NCI-H2171 (cell line): ENCODE results near the gene MCF2L.

ENCODE experiments used
- DNase-seq: peaks from one replicate; lab custom pipeline; 2025; lab: John Stamatoyannopoulos, UW

Gene MCF2L

DNA sequence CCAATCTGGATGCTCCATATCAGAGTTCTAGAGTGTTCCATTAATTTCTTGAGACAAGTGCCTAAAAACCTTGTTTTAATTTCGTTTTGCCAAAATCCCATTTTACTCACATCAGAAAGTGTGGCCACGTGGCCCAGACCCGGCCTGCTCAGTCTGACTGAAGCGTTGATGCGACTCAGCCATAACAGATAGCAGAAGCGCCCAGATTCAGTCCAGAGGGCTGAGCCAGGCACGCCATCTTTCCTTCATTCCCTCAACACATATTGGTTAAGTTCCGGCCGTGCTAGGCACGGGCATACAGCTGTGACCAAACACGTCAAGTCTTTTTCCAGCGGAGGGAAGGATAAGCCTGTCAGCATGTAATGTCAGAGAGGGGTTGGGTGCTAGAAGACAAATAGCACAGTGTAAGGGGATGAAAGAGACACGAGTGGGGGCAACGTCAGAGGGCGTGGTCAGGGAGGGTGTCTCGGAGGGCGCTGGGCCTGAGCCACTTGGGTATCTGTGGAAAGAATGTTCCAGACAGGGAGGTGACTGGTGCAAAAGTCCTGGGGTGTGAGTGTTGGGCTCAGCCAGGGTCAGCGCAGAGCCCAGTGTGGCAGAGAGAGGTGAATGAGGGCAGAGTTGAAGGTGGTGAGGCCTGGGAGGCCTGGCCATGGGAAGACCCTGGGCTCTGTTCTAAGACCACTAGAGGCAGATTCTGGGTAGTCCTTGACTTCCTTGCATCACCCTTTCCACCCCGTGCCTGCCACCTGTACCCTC, 156.7 kb downstream of the MCF2L start:
- DNase-seq = no peak

DNA sequence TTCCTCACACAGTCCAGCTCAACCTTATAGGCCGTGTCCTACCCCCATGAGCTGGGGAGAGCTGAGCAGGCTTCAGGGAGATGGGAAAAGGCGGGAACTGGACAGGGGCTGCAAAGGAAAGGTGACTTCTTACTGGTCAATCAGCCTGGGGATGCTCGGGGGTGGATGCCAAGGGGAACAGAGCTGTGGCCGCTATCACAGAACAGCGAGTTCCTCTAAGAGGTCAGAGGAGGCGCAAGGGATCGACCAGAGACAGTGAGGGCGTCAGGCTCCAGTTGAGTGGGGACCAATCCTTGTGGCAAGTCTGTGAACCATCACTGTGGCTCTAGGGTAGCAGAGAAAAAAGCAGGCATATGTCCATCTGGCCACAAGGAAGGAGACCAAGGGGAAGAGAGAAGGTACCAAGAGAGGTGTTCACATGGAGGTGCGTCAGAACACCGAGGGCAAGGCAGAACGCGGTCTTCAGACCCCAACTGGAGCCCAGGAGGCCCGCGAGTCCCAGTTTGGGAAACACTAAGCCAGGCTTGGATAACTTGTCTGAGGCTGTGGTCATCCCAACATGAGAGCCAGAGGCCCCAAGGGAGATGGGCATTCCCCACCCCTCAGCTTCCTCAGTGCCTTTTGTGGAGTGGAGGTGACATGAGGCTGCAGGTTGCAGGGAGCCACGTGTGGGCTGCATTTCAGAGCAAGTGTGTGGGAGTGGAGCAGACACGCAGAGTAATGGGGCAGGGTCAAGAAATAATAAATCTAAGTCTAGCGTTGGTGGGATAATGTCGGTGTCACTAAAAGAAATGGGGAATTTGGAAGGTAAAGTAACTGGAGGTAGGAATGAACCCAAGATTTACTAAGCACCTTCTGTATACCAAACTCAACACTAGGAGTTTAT, 157.5 kb downstream of the MCF2L start:
- DNase-seq = no peak

DNA sequence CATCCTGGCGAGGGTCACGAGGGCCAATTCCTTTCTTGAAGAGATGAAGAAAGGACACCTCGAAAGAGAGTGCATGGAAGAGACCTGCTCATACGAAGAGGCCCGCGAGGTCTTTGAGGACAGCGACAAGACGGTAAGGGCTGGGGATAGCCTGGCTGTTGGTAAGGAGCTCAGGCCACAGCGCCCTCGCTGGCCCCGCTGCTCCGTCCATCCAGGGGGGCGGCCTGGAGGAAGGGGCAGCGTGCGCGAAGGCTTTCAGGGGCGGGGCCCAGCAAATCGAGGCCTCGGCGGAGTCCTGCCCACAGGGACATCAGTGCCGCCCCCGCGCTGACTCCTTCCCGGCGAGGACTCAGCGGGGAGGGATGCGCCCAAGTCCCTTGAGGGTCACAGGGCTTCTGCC, 160.5 kb downstream of the MCF2L start:
- DNase-seq = no peak

DNA sequence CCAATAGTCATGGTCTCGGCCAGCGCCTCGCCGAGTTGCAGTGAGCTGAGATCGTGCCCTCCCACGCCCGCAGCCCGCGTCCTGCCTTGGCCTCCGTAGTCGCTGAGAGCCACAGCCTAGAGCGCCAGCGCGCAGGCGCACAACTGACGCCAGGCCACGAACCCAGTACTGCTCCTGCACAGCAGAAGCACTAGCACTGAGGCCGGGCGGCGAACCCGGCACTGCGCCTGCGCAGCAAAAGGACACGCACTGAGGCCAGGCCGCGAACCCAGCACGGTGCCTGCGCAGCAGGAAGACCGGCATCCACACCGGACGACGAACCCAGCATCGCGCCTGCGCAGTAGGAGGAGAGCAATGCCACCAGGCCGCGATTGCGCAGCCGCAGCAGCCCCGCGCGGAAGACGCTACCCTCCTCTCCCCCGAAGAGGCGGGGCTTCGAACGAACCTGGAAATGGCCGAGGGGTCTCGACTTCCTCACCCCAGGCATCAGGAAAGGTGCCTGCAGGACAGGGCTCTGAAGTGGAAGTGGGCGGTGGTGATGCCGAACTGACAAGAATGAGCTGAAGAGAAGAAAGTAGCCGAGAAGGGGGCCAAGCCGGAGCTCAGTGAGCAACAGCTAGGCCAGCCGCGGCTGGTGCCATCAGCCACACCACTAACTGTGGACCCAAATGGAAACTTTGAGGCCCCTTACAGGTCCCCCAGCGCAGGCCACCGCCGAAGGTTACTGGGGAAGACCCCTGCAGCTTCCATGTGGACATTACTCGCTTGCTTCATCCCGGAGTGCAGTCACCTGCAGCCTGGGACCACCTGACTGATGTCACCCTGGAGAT, 161.1 kb downstream of the MCF2L start:
- no peak for DNase-seq

DNA sequence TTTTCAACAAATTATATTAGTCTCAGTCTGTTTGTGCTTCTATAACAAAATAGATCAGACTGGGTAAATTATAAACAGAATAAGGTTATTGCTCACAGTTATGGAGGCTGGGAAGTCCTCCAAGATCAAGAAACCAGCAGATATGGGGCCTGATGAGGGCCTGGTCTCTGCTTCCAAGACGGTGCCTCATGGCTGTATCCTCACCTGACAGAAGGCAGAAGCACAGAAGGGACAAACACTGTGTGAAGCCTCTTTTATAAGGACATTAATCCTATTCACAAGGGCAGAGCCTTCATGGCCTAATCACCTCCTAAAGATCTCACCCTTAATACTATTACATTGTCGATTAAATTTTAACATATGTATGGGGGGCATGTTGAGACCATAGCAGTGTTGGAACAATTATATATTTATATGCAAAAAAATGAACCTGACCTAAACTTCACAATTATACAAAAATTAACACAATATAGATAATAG, 166.3 kb downstream of the MCF2L start:
- DNase-seq = no peak

DNA sequence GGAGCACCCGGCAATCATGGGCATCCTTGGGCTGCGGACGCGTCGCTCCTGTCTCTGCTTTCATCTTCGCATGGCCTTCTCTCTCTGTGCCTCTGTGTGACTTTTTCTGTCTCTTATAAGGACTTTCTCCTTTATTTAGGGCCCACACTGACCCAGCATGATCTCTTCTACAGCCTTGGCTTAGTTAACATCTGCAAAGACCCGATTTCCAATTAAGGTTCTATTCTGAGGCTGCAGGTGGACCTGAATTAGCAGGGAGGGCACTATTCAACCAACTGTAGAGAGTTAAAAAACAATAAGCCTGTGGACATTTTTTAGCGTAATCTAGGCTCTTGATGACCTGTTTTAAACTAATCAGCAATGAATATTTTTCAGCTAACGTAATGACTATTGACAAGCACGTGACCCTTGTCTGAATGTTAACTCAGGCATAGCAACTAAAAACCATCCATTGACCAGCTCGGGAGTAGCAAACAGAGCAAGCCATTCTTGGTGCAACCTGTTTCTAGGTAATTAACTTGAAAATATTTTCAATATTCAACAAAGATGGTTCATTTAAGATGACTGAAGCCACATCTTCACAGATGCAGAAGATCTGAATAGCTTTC, 168.8 kb downstream of the MCF2L start:
- no peak for DNase-seq

DNA sequence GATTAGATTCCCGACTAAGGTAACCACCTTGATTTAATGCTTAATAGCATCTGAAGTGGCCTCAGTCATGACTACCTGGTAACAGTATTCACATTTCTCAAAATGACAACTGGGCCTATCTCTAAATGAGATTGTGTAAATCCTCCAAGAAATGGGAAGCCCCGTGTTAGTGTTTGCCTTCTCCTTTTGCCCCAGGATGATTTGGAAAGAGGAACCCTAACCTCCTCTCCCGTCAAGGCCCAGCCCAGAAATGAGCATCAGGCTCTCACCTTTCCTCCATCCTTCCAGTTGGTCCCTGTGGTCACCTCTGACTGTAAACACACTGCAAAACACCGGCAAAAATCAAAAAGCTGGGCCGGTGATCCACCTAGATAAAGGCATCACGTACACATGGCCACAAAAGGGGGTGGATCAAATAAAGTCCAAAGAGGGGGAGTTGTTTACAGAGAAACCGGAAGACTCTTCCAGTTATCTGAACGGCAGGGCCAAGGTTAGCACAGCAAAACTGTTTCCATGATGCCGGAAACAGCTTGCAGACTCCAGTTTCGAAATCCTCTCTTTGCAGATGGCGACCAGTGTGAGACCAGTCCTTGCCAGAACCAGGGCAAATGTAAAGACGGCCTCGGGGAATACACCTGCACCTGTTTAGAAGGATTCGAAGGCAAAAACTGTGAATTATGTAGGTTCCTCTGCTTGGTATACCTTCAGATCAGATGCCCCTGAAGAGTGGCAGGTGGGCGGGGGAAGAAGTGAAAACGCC, 170.0 kb downstream of the MCF2L start:
- DNase-seq = no peak

DNA sequence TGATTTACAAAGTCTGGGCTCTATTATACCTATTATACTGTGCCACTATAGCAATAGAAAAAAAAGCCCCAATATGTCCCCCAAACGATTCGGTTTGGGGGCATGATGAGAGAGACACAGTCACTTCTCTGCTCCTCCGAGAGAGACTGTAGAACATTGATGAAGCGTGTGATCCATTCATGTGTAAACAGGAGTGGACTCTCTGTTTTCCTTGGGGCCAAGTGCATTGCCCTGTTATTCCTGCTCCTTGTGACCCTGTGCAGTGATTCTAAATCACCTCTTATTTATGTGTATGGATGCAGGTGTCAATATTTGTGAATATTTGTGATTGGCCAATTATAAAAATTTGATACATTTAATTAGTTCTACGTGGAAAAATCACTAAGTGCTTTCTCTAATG, 170.6 kb downstream of the MCF2L start:
- DNase-seq = no peak

DNA sequence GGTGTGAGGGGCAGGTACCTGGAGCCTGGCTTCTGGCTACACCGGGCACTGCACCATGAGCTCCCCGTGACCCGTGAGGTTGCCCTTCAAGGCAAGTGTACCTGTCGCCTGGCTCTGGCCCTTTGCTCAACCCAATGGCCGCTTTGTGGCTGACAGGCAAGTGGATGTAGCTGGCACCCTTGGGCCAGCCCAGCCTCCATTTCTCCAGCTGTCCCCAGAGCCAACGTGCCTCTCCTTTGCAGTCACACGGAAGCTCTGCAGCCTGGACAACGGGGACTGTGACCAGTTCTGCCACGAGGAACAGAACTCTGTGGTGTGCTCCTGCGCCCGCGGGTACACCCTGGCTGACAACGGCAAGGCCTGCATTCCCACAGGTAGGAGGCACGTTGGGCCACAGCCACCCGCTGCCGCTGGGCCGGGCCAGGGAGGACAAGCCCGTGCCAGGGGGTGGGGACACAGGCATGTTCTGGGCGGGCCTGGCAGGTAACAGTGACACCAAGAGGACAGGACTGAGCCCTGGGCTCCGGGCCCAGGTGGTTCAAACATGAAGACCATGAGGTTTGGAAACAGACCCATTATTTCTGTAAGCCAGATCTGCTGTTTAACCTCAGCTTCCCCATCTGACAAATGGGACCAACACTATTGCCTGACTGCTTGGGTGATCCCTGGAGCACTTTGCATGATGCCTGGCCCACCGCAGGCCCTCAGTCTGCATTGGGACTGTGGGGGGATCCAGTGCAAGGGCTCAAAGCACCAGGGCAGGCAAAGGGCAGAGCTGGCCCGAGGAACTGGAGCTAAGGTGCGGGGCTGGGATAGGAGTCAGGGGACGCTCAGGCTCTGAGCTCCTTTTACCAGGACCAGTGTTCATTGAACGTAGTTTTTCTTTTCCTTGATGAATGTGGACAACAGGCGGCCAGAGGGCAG, 171.9 kb downstream of the MCF2L start:
- no peak for DNase-seq

DNA sequence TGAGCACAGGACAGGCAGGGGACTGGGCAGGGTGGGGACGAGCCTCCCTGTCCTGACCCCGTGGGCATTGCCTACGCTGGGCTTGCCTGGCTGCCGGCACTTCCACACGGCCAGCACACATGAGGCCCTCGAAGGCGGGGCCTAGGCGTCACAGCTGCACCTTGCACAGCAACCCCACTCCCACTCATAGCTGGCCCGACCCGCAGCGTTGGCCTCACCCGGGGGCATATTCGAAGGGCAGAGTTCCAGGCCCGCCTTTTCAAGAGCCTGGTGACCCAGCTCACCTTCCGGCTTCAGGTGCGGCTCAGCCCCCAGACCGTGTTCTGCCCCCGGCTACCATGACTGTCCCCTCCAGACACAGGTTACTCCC, 172.6 kb downstream of the MCF2L start:
- no peak for DNase-seq

DNA sequence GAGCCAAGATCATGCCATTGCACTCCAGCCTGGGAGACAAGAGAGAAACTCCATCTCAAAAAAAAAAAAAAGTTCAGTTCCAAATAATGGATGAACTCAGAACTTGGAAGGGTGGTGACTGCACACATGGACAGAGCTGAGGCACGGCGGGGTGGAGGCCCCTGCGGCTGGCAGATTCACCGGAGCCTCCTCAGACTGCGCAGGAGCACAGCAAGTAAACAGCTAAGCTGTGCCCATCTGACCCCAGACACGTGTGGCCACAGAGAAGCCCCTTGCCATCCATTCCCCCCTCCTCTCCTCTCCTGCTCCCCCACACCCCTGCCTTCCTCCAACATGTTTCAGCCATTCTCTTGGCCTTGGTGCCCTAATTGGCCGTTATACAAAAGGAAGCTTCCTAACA, 173.9 kb downstream of the MCF2L start:
- no peak for DNase-seq

DNA sequence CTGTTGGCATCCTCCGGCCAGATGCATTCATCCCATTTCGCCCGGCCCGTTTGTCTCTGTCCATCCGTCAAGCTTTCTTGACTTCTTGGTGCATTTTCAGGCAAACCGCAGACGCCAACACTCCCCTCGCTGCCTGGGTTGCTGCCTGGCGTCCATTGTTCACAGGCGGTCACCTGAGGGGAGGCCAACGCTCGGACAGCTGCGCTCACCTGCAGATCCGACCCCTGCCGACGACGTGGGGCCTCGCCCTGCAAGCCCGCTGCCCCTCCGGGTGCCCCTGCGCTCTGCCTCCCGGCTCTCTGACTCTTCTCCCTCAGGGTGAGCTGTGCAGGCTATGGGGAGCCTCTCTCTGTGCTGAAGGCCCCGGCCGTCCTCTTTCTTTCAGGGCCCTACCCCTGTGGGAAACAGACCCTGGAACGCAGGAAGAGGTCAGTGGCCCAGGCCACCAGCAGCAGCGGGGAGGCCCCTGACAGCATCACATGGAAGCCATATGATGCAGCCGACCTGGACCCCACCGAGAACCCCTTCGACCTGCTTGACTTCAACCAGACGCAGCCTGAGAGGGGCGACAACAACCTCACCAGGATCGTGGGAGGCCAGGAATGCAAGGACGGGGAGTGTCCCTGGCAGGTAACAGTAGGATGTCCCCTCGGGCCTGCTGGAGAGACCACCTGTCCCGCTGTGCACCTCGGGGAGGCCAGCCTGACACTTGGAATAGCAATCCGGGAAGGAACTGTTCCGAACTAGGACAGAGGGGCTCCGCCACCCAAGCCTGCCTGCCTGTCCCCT, 174.6 kb downstream of the MCF2L start:
- DNase-seq = no peak

DNA sequence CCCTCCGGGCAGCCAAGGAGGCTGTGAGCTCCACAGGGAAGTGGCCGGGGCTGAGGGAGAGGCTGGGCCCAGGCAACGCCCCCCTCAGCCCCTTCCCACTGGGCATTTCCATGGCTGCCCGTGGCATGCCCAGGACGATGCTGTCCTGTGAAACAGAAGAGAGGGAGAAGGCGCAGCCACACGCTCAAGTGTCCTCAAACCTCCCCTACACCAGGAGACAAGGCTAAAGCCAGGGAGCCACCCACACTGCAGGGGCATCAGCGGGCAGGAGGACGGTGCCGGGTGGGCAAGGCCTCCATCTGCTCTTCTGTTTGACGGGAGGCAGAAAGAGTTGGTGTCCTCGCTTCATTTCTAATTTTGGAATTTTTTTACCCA, 175.2 kb downstream of the MCF2L start:
- DNase-seq = no peak

DNA sequence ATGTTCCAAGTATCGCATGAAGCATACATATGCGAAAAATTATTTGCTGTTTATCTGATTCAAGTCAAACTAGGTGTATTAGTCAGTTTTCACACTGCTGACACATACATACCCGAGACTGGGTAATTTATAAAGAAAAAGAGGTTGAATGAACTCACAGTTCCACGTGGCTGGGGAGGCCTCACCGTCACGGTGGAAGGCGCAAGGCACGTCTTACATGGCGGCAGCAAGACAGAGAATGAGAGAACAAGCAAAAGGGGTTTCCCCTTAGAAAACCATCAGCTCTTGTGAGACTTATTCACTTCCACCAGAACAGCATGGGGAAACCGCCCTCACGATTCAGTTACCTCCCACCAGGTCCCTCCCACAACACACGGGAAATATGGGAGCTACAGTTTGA, 176.5 kb downstream of the MCF2L start:
- no peak for DNase-seq

DNA sequence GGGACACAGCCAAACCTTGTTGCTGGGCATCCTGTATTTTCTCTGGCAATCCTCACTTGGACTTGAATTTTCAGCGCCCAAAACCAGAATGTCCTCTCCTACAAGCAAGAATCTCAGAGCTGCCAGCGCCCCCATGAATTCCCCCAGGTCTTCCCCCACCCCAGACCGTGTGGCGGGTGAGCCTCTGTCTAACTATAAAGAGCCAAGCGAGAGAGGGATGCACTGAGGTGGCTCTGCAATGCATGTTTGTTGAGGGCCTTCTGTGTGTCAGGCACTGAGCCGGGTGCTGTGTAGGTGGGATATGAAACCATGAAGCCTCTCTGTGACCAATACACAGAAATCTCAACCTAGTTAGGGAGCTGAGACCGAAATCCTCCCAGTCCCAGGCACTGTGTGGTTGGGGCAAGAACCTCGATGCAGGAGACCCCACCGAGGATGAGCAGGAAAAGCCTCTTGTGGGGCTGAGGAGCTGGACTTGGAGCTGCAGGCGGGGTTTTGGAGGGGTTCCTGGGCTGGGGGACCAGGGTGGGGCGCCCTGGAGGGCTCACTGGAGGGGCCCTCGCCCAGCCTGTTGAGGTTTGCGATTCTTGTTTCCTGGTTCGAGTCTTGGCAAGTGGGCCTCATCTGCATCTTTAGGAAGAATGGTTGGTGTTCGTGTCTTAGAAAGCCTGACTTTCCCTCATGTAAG, 177.0 kb downstream of the MCF2L start:
- no peak for DNase-seq

DNA sequence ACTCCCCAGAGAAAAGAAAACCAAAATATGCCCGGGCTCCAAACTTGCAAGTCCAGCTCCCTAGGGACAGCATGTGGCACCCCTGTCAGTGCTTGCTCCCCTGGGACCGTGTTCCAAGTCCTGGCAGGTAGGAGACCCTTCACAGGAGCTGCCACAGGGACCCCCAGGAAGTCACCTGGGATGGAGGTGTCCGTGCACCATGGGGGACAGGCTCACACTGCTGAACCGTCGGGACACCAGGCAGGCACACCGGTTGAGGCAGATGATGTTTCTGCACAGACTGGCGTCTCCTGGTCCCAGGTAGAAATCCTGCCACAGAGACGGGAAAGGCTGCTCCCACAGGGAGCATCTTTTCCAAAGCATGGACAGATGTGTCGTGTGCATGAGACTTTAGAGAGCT, 177.7 kb downstream of the MCF2L start:
- no peak for DNase-seq

DNA sequence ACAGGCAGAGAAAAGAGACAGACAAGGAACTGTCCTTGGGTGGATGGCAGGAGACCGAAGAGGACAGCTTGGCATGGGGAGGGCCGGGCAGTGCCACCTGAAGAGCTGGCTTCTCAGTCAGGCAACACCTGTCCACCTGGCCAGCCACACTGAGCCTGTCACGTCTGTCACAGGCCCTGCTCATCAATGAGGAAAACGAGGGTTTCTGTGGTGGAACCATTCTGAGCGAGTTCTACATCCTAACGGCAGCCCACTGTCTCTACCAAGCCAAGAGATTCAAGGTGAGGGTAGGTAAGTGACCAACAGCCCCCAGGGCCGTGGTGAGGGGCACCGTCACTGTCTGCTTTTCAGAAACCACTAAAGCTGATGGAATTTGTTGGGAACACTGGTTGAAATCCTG, 178.2 kb downstream of the MCF2L start:
- DNase-seq = no peak

DNA sequence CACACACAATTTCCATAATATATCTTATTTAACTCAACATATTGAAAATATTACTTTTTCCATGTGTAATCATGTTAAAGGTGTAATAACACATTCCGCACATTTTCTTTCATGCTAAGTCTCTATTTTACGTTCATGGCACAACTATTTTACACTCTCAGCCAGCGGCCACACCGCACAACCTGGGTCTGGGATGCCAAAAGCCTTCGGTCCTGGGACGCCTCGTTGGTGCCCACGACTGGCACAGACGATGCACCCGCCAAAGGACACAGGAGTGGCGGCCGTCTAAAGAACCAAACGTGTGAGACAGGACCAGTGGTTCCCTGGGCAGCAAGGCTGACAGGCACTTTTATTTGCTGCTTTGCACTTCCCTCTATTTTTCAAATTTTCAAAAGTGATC, 179.4 kb downstream of the MCF2L start:
- no peak for DNase-seq
